ENCODE measurements around the gene MAMLD1. TPM values are rescaled to one million over a fixed set of nuclear protein-coding genes. Genes with fewer than 3 reads are reported as not detected.
A peak's percentile ranks its signal among the peaks of the same experiment; 100 is the strongest.

The MAMLD1 gene
- total RNA-seq, 4 donors from 2014 or later = 0.38 to 2.5 (median 0.75) TPM

DNA sequence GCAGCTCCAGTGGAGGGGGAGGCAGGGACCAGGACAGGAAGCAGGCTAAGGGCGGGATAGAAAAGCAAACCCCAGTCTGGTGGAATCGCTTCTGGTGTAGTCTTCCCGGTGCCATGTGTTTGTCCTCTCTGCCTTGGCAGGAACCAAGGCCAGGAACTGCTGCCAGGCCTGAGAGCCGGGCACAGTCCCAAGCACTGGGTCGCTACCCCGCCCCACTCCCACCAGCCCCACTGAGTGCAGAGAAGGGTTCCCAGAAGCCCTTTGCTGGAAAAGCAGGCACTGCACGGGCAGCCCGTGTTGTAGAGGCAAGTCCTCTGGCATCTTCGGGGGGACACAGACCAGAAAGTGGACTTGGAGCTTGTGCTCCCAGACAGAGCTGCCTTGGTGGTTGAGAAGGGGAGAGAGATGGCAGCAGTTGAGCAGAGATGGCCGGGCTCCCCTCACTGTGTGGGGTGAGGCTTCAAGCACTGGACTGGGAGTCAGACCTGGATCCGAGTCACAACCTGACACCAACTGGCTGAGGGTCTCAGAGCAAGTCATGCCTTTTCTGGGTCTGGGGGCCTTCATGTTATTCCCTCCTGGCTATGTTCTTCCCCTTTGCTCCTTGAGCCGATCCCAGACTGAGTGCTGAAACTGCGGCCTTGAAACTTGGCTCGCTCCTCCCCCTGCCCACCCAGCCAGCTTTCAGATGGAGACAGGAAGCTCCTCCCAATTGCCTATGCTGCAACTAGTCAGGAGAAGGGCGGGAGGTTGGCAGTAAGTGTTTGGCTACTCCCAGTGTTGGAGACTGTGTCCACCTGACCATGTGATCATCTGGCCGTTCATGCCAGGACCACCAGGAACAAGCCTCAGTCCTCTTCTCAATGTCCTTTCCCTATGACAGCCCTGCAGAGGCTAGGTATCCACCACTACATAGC, 145.6 kb downstream of the MAMLD1 start:
- no peaks in the 10 kb centered on the region for H3K4me1 ChIP-seq
- no peaks in the 10 kb centered on the region for H3K27me3 ChIP-seq
- H3K4me3 ChIP-seq = no peak overlapping the region
- TF ChIP-seq POLR2A (IDR thresholded peaks at IDR 0.05) = no peak
- no peak for TF ChIP-seq CTCF (IDR thresholded peaks at IDR 0.05)
- H3K36me3 ChIP-seq = no peaks in the 10 kb centered on the region
- peak in 1 of 3 donors; percentile 51 for DNase-seq
- no peaks in the 10 kb centered on the region for H3K9me3 ChIP-seq
- peak overlapping the region in 3 of 4 donors; percentile 36 to 52 (median 46) for H3K27ac ChIP-seq

DNA sequence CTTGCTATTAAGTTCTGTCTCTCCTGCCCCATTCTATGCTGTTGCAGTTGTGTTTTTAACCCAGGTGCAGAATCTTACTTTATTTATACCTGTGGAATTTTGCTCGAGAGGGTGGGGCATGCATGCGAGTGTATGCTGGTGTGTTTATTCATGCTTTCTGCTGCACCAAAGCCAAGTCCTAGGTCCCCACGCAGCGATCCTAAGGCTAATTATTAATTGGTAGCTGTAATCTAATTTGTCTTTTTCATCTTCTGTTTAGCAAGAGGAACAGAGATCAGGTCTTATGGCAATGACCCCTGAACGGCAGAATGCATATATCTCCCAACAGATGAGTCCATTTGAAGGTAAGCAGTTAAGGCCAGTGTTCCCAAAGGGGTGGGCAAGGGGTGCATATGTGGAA, 146.6 kb downstream of the MAMLD1 start:
- Histone ChIP-seq H3K27ac (no peak overlapping the region), H3K4me1 (no peaks in the 10 kb centered on the region)
- no peak for DNase-seq

DNA sequence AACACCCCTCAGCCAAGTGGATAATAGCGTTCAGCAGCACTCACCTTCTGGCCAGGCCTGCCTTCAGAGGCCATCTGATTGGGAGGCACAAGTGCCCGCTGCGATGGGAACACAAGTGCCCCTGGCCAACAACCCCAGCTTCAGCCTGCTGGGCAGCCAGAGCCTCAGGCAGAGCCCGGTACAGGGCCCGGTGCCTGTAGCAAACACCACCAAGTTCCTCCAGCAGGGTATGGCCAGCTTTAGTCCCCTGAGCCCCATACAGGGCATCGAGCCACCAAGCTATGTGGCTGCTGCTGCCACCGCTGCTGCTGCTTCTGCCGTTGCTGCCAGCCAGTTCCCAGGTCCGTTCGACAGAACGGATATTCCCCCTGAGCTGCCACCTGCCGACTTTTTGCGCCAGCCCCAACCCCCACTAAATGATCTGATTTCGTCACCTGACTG, 149.4 kb downstream of the MAMLD1 start:
- no peak for DNase-seq
- TF ChIP-seq POLR2A (IDR thresholded peaks at IDR 0.05) (no peak), CTCF (IDR thresholded peaks at IDR 0.05) (no peak)
- H3K27me3 ChIP-seq = no peaks in the 10 kb centered on the region

More for the DNA sequence above, 146.6 kb downstream of the MAMLD1 start:
- H3K27me3 ChIP-seq = no peaks in the 10 kb centered on the region
- TF ChIP-seq POLR2A (IDR thresholded peaks at IDR 0.05) (no peak), CTCF (IDR thresholded peaks at IDR 0.05) (no peak)
- no peaks in the 10 kb centered on the region for H3K9me3 ChIP-seq
- H3K4me3 ChIP-seq = no peak overlapping the region
- H3K36me3 ChIP-seq = no peaks in the 10 kb centered on the region

DNA sequence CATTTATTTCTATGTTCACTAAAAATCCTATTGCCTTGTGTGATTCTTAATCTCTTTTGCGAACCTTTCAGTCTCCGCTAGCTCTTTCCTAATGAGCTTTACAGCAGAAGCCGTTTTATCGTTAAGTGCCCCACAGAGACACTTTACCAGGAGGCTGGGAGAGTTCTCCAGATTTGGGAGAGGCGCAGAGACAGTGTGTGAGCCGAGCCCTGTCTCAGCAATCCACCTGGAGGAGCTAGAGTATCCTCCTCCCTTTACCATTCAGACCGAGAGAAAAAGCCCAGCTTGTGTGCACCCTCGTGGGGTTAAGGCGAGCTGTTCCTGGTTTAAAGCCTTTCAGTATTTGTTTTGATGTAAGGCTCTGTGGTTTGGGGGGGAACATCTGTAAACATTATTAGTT, 150.4 kb downstream of the MAMLD1 start:
- no peak overlapping the region for H3K4me3 ChIP-seq
- no peak for TF ChIP-seq CTCF (IDR thresholded peaks at IDR 0.05)
- TF ChIP-seq POLR2A (IDR thresholded peaks at IDR 0.05) = no peak
- no peaks in the 10 kb centered on the region for H3K9me3 ChIP-seq
- H3K4me1 ChIP-seq = no peaks in the 10 kb centered on the region
- no peak for DNase-seq
- no peak overlapping the region for H3K27ac ChIP-seq
- no peaks in the 10 kb centered on the region for H3K27me3 ChIP-seq
- no peaks in the 10 kb centered on the region for H3K36me3 ChIP-seq

More for the DNA sequence above, 149.4 kb downstream of the MAMLD1 start:
- Histone ChIP-seq H3K27ac (no peak overlapping the region), H3K36me3 (no peaks in the 10 kb centered on the region), H3K9me3 (no peaks in the 10 kb centered on the region), H3K4me1 (no peaks in the 10 kb centered on the region), H3K4me3 (no peak overlapping the region)

DNA sequence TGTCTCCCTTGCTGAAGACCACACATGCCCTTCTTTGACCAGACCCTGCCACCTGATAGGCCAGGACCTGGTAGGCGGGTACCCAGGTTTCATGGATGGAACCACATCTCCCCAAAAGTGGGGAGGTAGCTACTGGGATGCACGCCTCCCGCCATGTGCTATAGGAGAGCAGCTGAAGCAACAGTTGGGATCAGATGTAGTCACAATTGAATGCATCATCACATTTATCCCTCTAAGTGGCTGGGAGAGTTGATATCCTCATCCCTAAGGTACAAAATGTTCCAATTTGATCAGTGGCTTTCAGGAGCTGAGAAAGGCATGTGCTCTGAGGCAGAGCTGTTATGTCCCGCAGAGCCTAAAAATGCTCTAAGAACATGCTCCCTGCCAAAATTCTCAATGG, 151.3 kb downstream of the MAMLD1 start:
- H3K27ac ChIP-seq = no peak overlapping the region
- DNase-seq = no peak
- H3K4me3 ChIP-seq = no peak overlapping the region
- H3K4me1 ChIP-seq = no peaks in the 10 kb centered on the region
- no peaks in the 10 kb centered on the region for H3K36me3 ChIP-seq
- no peaks in the 10 kb centered on the region for H3K27me3 ChIP-seq
- no peaks in the 10 kb centered on the region for H3K9me3 ChIP-seq
- TF ChIP-seq CTCF (IDR thresholded peaks at IDR 0.05) (no peak), POLR2A (IDR thresholded peaks at IDR 0.05) (no peak)

Measured in Peyer's patch (tissue), 4 donors.